Measurements from ENCODE around the gene ANKMY1.
A peak's percentile ranks its signal among the peaks of the same experiment; 100 is the strongest.
"Not testable (repeated sequence)": the region's sequence is repeated elsewhere in the genome, so short reads cannot be mapped to it uniquely, and the experiment has no call there.

ANKMY1 gene

GRCh38 chr2:240560084-240560479 is 2.3 kb upstream of the ANKMY1 start, which contains the start of gene DUSP28:
Gene DUSP28 (plus strand): TSS chr2:240560357. CDS start chr2:240560685, 328 bp downstream.
- Histone ChIP-seq H3K36me3 (ENCODE audit: control insufficient read depth, insufficient read depth, low read length) (peaks cover 3% of the 10 kb centered on the region), H3K4me3 (ENCODE audit: low read length) (peak within 1 kb of the TSS; percentile 72), H3K4me1 (ENCODE audit: control insufficient read depth, insufficient read depth, low read length) (peaks cover 18% of the 10 kb centered on the region), H3K9ac (ENCODE audit: low read length) (peak within 1 kb of the TSS; percentile 50), H3K27me3 (ENCODE audit: control insufficient read depth, insufficient read depth, low read length) (no peaks in the 10 kb centered on the region), H3K27ac (ENCODE audit: low read depth, low read length) (peak within 1 kb of the TSS; percentile 95)

GRCh38 chr2:240559286-240559685 is 1.5 kb upstream of the ANKMY1 start:
- H3K36me3 ChIP-seq (ENCODE audit: control insufficient read depth, insufficient read depth, low read length) = peaks cover 3% of the 10 kb centered on the region
- H3K9ac ChIP-seq (ENCODE audit: low read length) = no peak overlapping the region
- peaks cover 18% of the 10 kb centered on the region for H3K4me1 ChIP-seq (ENCODE audit: control insufficient read depth, insufficient read depth, low read length)
- H3K4me3 ChIP-seq (ENCODE audit: low read length) = peak overlapping the region; percentile 36
- H3K27me3 ChIP-seq (ENCODE audit: control insufficient read depth, insufficient read depth, low read length) = no peaks in the 10 kb centered on the region
- no peak overlapping the region for H3K27ac ChIP-seq (ENCODE audit: low read depth, low read length)

- no peak overlapping the region for H3K27ac ChIP-seq (ENCODE audit: low read depth, low read length)
- H3K9ac ChIP-seq (ENCODE audit: low read length) = no peak overlapping the region
- H3K4me1 ChIP-seq (ENCODE audit: control insufficient read depth, insufficient read depth, low read length) = peaks cover 18% of the 10 kb centered on the region
- H3K27me3 ChIP-seq (ENCODE audit: control insufficient read depth, insufficient read depth, low read length) = no peaks in the 10 kb centered on the region
- H3K4me3 ChIP-seq (ENCODE audit: low read length) = no peak overlapping the region
- no peaks in the 10 kb centered on the region for H3K36me3 ChIP-seq (ENCODE audit: control insufficient read depth, insufficient read depth, low read length)
Observed at GRCh38 chr2:240558236-240558761, 511 bp upstream of the ANKMY1 start.

- Histone ChIP-seq H3K4me1 (ENCODE audit: control insufficient read depth, insufficient read depth, low read length) (peaks cover 18% of the 10 kb centered on the region), H3K27me3 (ENCODE audit: control insufficient read depth, insufficient read depth, low read length) (no peaks in the 10 kb centered on the region), H3K36me3 (ENCODE audit: control insufficient read depth, insufficient read depth, low read length) (no peaks in the 10 kb centered on the region), H3K9ac (ENCODE audit: low read length) (no peak overlapping the region), H3K27ac (ENCODE audit: low read depth, low read length) (no peak overlapping the region), H3K4me3 (ENCODE audit: low read length) (peak overlapping the region; percentile 23)
Observed at GRCh38 chr2:240557101-240557751, 562 bp downstream of the ANKMY1 start.

- Histone ChIP-seq H3K9ac (ENCODE audit: low read length) (no peak overlapping the region), H3K36me3 (ENCODE audit: control insufficient read depth, insufficient read depth, low read length) (no peaks in the 10 kb centered on the region), H3K27ac (ENCODE audit: low read depth, low read length) (no peak overlapping the region), H3K4me1 (ENCODE audit: control insufficient read depth, insufficient read depth, low read length) (peaks cover 16% of the 10 kb centered on the region), H3K27me3 (ENCODE audit: control insufficient read depth, insufficient read depth, low read length) (no peaks in the 10 kb centered on the region), H3K4me3 (ENCODE audit: low read length) (no peak overlapping the region)
Observed at GRCh38 chr2:240556553-240557100, 1.2 kb downstream of the ANKMY1 start.

GRCh38 chr2:240555541-240556250 is 2.1 kb downstream of the ANKMY1 start:
- Histone ChIP-seq H3K27me3 (ENCODE audit: control insufficient read depth, insufficient read depth, low read length) (no peaks in the 10 kb centered on the region), H3K4me1 (ENCODE audit: control insufficient read depth, insufficient read depth, low read length) (peaks cover 11% of the 10 kb centered on the region), H3K9ac (ENCODE audit: low read length) (no peak overlapping the region), H3K36me3 (ENCODE audit: control insufficient read depth, insufficient read depth, low read length) (no peaks in the 10 kb centered on the region), H3K27ac (ENCODE audit: low read depth, low read length) (no peak overlapping the region), H3K4me3 (ENCODE audit: low read length) (no peak overlapping the region)

GRCh38 chr2:240554767-240555493 is 2.9 kb downstream of the ANKMY1 start:
- no peak overlapping the region for H3K9ac ChIP-seq (ENCODE audit: low read length)
- peaks cover 10% of the 10 kb centered on the region for H3K4me1 ChIP-seq (ENCODE audit: control insufficient read depth, insufficient read depth, low read length)
- H3K27me3 ChIP-seq (ENCODE audit: control insufficient read depth, insufficient read depth, low read length) = no peaks in the 10 kb centered on the region
- no peak overlapping the region for H3K27ac ChIP-seq (ENCODE audit: low read depth, low read length)
- no peaks in the 10 kb centered on the region for H3K36me3 ChIP-seq (ENCODE audit: control insufficient read depth, insufficient read depth, low read length)
- H3K4me3 ChIP-seq (ENCODE audit: low read length) = no peak overlapping the region

GRCh38 chr2:240553956-240554480 is 3.8 kb downstream of the ANKMY1 start:
- no peak overlapping the region for H3K9ac ChIP-seq (ENCODE audit: low read length)
- no peak overlapping the region for H3K4me3 ChIP-seq (ENCODE audit: low read length)
- peaks cover 4% of the 10 kb centered on the region for H3K4me1 ChIP-seq (ENCODE audit: control insufficient read depth, insufficient read depth, low read length)
- H3K27ac ChIP-seq (ENCODE audit: low read depth, low read length) = no peak overlapping the region
- no peaks in the 10 kb centered on the region for H3K36me3 ChIP-seq (ENCODE audit: control insufficient read depth, insufficient read depth, low read length)
- H3K27me3 ChIP-seq (ENCODE audit: control insufficient read depth, insufficient read depth, low read length) = no peaks in the 10 kb centered on the region

GRCh38 chr2:240551811-240552210 is 6.0 kb downstream of the ANKMY1 start:
- Histone ChIP-seq H3K36me3 (ENCODE audit: control insufficient read depth, insufficient read depth, low read length) (no peaks in the 10 kb centered on the region), H3K27ac (ENCODE audit: low read depth, low read length) (no peak overlapping the region), H3K4me1 (ENCODE audit: control insufficient read depth, insufficient read depth, low read length) (no peaks in the 10 kb centered on the region), H3K27me3 (ENCODE audit: control insufficient read depth, insufficient read depth, low read length) (no peaks in the 10 kb centered on the region), H3K4me3 (ENCODE audit: low read length) (no peak overlapping the region), H3K9ac (ENCODE audit: low read length) (no peak overlapping the region)

GRCh38 chr2:240551288-240551687 is 6.5 kb downstream of the ANKMY1 start:
- Histone ChIP-seq H3K36me3 (ENCODE audit: control insufficient read depth, insufficient read depth, low read length) (no peaks in the 10 kb centered on the region), H3K4me3 (ENCODE audit: low read length) (no peak overlapping the region), H3K27ac (ENCODE audit: low read depth, low read length) (no peak overlapping the region), H3K9ac (ENCODE audit: low read length) (no peak overlapping the region), H3K27me3 (ENCODE audit: control insufficient read depth, insufficient read depth, low read length) (no peaks in the 10 kb centered on the region), H3K4me1 (ENCODE audit: control insufficient read depth, insufficient read depth, low read length) (no peaks in the 10 kb centered on the region)

GRCh38 chr2:240539906-240540305 is 17.9 kb downstream of the ANKMY1 start:
- Histone ChIP-seq H3K27ac (ENCODE audit: low read depth, low read length) (no peak overlapping the region), H3K4me1 (ENCODE audit: control insufficient read depth, insufficient read depth, low read length) (no peaks in the 10 kb centered on the region), H3K9ac (ENCODE audit: low read length) (no peak overlapping the region), H3K27me3 (ENCODE audit: control insufficient read depth, insufficient read depth, low read length) (no peaks in the 10 kb centered on the region), H3K36me3 (ENCODE audit: control insufficient read depth, insufficient read depth, low read length) (no peaks in the 10 kb centered on the region), H3K4me3 (ENCODE audit: low read length) (no peak overlapping the region)

GRCh38 chr2:240539101-240539500 is 18.7 kb downstream of the ANKMY1 start:
- not testable (repeated sequence) for H3K4me3 ChIP-seq (ENCODE audit: low read length); H3K27ac ChIP-seq (ENCODE audit: low read depth, low read length); H3K9ac ChIP-seq (ENCODE audit: low read length); H3K36me3 ChIP-seq (ENCODE audit: control insufficient read depth, insufficient read depth, low read length); H3K4me1 ChIP-seq (ENCODE audit: control insufficient read depth, insufficient read depth, low read length); H3K27me3 ChIP-seq (ENCODE audit: control insufficient read depth, insufficient read depth, low read length)
